Putamen (tissue), 1 donor: ENCODE data around the gene P3R3URF.
"Not testable (repeated sequence)": the region's sequence is repeated elsewhere in the genome, so short reads cannot be mapped to it uniquely, and the experiment has no call there.

Experiments used
- DNase-seq: peaks from one replicate; pipeline ENCODE4 v3.0.0-alpha.2; 2016; ENCODE audit warnings: low spot score

Gene P3R3URF

GRCh38 chr1:46176211-46176865, at the start of gene P3R3URF:
TSS of gene P3R3URF (minus strand) at chr1:46176488. CDS start at chr1:46176471, 17 bp downstream.
- DNase-seq, result no peak

- DNase-seq, result no peak
These were observed 48.7 kb upstream of the P3R3URF start for GRCh38 chr1:46224966-46225365.

- peak; percentile 89 for DNase-seq
These were observed 47.2 kb upstream of the P3R3URF start for GRCh38 chr1:46223472-46223943.

DNA sequence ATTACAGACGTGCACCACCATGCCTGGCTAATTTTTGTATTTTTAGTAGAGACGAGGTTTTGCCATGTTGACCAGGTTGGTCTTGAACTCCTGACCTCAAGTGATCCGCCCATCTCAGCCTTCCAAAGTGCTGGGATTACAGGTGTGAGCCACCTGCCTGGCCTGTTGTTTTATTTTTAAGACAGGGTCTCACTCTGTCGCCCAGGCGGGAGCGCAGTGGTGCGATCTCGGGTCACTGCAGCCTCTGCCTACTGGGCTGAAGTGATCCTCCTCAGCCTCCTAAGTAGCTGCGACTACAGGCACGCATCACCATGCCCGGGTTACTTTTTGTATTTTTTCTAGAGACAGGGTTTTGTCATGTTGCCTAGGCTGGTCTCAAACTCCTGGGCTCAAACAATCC, 46.8 kb upstream of the P3R3URF start:
- not testable (repeated sequence) for DNase-seq

- DNase-seq, result peak; percentile 91
These were observed 45.5 kb upstream of the P3R3URF start for GRCh38 chr1:46221749-46222148.

DNA sequence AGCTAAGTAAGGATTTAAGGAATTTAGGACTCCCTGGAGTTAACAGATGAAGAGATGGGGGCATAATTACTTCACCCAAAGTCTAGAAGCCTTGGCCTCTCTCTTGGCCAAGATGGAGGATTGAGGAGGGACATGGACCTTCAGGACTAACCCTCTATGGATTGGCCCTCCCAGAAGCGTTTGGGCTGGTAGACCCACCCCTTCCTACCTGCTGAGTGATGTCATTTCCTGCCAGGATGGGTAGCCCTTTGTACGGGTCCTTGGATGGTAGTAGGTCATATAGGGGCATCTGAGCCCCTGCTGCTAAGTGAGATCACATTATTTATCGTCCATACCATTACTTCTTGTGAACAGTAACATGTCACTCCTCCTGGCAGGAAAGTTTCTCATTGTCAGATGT, 44.5 kb upstream of the P3R3URF start:
- DNase-seq, result no peak

GRCh38 chr1:46219551-46220520, 43.5 kb upstream of the P3R3URF start:
- DNase-seq, result no peak

DNA sequence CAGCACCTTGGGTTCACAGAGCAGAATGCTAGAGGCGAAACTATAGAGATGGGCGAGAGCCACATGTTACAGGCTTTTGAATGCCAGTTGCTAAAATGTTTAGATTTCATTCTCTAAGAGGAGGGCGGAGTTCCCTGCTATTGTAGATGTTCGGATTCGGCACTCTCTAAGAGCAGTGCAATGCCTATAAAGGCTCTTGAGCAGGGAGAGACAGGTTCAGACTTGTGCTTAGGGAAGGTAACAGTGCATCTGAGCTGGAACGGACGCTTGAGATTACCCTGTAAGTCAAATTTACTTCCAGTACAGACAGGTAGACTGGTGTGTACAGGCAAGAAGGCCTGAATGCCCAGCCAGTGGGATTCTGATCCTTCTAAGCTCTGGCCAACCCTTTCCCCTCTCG, 42.2 kb upstream of the P3R3URF start:
- no peak for DNase-seq

- DNase-seq, result no peak
These were observed 39.2 kb upstream of the P3R3URF start for GRCh38 chr1:46215504-46215903.

DNA sequence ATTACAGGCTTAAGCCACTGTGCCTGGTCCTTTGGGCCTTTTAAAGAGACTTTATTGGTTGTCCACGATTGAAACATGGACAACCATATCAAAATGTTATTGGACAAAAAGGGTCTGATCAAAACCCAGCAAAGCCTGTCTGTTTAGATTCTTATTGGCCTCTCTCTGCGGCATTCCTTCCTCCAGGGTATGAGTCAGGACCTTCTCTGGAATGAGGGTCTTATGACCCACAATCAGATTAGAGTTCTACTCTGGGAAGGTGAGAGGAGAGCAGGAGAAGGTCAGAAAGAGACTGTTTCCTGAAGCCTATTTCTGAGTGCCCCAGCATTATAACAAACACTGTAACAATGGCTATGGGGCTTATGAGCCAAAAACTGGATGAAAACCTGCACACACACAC, 34.8 kb upstream of the P3R3URF start:
- DNase-seq, result no peak

- no peak for DNase-seq
These were observed 34.3 kb upstream of the P3R3URF start for GRCh38 chr1:46210561-46210960.

DNA sequence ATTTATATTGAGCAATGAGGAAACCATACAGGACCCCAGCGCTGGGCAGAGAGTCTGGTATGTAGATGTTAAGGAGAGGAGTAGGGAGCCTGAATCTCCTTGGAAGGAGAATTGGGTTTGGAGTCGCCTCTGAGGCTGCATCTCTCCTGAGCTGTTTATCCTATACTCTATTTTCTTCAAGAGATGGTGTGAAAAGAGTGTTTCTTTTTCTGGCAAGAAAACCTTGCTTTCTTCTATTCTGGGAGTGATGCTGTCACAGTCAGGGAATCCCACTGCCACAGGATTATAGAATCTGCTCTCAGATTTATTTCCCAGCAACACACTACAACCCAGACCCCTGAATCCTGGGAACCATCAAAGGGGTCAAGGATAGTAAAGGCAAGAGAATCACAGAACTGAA, 30.1 kb upstream of the P3R3URF start:
- DNase-seq, result no peak

GRCh38 chr1:46205791-46206190, 29.5 kb upstream of the P3R3URF start:
- peak; percentile 59 for DNase-seq

GRCh38 chr1:46205141-46205540, 28.9 kb upstream of the P3R3URF start:
- DNase-seq, result no peak

- no peak for DNase-seq
These were observed 28.1 kb upstream of the P3R3URF start for GRCh38 chr1:46204406-46204742.

DNA sequence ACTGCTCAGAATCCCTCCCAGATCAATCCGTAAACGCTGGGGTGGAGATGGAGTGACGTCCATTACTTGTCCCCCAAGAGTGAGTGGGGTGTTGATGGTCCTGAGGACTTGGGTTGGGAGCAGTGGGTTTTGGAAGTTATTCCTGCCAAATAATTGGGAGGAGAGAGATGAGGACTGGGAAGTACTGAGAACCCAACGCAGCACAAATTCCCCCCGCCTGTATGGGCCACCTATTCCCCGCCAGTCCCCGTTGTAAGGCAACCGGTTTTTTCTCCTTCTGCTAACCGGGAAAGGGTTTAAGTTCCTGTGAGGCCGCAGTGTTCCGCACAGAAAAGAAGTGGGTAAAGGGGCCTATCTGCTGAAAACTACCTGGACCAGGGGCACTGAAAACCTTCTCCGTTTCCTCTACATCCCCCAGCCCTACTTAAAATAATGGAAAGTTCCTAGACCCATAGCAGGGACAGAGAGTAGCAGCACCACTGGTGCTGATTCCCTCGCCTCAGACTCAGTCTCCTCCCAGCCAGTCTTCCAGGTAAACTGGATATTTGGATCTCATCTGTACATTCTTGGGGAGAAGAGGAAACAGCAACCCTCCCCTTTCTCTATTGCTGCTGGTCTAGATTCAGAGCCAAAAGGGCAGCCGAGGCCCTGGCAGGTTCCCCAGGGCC, 27.6 kb upstream of the P3R3URF start:
- DNase-seq, result no peak

- DNase-seq, result no peak
These were observed 23.0 kb upstream of the P3R3URF start for GRCh38 chr1:46199233-46199749.

DNA sequence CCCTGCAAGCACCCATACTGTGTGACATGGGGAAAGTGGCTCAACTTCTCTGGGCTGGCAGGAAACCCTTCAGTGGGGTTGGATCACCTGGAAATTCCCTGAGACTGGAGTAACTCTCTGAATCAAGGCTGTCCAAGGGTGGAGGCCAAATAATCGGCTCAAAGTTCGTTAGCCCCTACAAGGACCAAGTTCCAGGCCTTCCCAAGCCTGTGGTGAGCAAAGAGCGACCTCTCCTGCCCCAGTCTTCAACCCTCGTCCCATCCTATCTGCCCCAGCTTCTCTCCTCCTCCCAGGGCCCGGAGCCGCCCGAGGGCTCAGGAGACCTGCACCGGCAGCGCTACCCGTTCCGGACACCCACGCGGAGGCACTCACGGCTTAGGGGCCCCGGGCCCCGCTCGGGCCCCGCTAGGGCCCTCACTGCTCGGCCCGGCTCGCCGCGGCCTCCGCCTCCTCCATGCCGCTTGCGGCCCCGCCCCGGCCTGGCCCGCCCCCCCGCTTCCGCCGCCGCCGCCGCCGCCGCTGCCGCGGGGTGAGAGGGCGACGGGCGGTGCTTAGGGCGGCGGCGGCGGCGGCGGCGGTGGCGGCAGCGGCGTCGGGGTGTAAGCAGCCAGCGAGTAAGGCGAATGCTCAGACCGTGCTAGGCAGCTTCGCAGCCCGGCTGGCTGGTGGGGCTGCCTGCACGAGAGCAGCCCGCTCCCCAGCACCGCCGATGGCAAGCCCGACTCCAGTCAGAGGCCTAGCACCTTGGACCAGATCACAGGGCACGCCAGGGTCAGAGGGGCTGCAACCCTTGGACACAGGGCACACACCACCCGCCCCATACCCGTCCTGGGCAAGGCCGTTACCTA, 21.9 kb upstream of the P3R3URF start, which contains the start of gene POMGNT1:
POMGNT1 (minus strand) TSS at position 471 of the 848 bp plus-strand sequence. CDS start 613 bp downstream, outside the sequence.
- peak; percentile 78 for DNase-seq

- DNase-seq, result no peak
These were observed 21.3 kb upstream of the P3R3URF start for GRCh38 chr1:46197560-46197963.

DNA sequence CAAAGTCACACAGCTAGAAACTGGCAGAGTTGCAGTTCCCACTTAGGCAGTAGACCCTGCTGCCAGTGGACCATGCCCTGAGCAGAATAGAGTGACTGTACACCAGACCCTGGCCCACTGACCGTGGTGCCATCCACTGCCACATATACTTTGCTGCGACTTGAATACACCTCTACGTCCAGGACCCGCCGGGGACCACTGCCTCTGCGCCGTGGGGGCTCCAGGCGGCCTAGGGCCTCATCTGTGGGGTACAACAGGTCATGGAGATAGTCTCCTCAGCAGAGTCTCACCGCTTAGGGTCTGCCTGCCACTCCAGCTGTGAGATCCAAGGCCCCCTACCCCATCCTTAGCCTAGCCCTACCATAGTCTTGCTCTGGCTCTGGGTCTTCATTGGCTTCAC, 20.3 kb upstream of the P3R3URF start:
- DNase-seq, result no peak

DNA sequence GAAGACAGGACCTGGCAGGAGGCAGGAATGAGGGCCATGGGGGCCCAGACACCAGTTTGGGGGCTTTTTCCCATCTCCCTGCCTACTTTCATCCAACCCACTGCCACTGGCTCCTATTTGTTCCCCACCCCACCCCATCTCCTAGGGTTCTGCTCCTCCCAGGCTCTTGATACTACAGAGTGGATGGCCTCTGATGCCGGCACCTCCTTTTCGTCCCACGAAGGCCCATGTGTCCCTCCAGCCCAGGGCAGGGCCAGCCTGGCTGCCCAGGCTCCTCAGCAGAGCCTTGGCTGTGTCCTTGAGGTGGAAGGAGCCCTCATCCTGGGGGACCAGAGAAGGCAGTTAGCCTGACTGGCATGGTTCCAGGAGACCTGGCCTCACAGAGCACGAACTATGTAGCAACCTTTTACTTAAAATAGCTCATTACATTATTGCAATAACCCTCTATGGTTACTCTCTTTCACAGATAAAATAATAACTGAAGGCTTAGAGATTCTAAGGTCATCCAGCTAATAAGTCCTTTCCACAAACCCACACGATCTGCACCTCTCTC, 18.4 kb upstream of the P3R3URF start:
- DNase-seq, result no peak
